ENCODE results near the gene ABCA4. TPM values are rescaled to one million over a fixed set of nuclear protein-coding genes. Genes with fewer than 3 reads are reported as not detected.

Gene ABCA4
- total and polyA plus RNA-seq, 8 donors = 0.08 to 1.2 (median 0.37) TPM; not detected in 5

GRCh38 chr1:93980320-93981273 lies 140.4 kb downstream of the ABCA4 start:
- 82 to 93% (median 88%) methylated on average over 10 of the region's 10 CpGs for WGBS, 5 donors

GRCh38 chr1:93979718-93980319 lies 141.1 kb downstream of the ABCA4 start:
- Histone ChIP-seq H3K27ac (peak overlapping the region; percentile 2 to 67 (median 63)), H3K4me1 (peaks cover 7 to 19% (median 14%) of the 10 kb centered on the region in 4 donors), H3K9me3 (no peaks in the 10 kb centered on the region), H3K36me3 (no peaks in the 10 kb centered on the region), H3K27me3 (no peaks in the 10 kb centered on the region), H3K4me3 (no peak overlapping the region)
- WGBS, 5 donors = 27 to 45% (median 36%) methylated on average over 4 of the region's 4 CpGs
- DNase-seq = peak in 1 of 2 donors; percentile 85
- TF ChIP-seq EP300 (IDR thresholded peaks at IDR 0.05) = no peak
- TF ChIP-seq POLR2A (IDR thresholded peaks at IDR 0.05) = no peak
- peak; percentile 38 to 70 (median 64) for TF ChIP-seq POLR2AphosphoS5 (IDR thresholded peaks at IDR 0.05)
- no peak for TF ChIP-seq CTCF (IDR thresholded peaks at IDR 0.05)
- intact Hi-C loops (cut with DNase I; ENCODE audit: low total_unique reads) = no loop called here

More at GRCh38 chr1:93980320-93981273, 140.4 kb downstream of the ABCA4 start:
- TF ChIP-seq EP300 (IDR thresholded peaks at IDR 0.05) (no peak), CTCF (IDR thresholded peaks at IDR 0.05) (peak in 1 of 7 experiments; percentile 5)
- H3K4me1 ChIP-seq = peaks cover 7 to 19% (median 14%) of the 10 kb centered on the region in 4 donors
- peak in 1 of 2 donors; percentile 51 for DNase-seq
- no peaks in the 10 kb centered on the region for H3K27me3 ChIP-seq
- intact Hi-C loops (cut with DNase I; ENCODE audit: low total_unique reads) = no loop called here
- H3K36me3 ChIP-seq = no peaks in the 10 kb centered on the region
- no peak overlapping the region for H3K4me3 ChIP-seq
- peak overlapping the region; percentile 2 to 67 (median 63) for H3K27ac ChIP-seq
- H3K9me3 ChIP-seq = no peaks in the 10 kb centered on the region

GRCh38 chr1:93979040-93979717 lies 141.8 kb downstream of the ABCA4 start:
- Histone ChIP-seq H3K27me3 (no peaks in the 10 kb centered on the region), H3K9me3 (no peaks in the 10 kb centered on the region), H3K27ac (peak overlapping the region; percentile 6 to 67 (median 40)), H3K4me1 (peaks cover 7 to 19% (median 14%) of the 10 kb centered on the region in 4 donors), H3K4me3 (no peak overlapping the region), H3K36me3 (no peaks in the 10 kb centered on the region)
- WGBS, 5 donors = 69 to 85% (median 79%) methylated on average over 7 of the region's 7 CpGs
- no peak for DNase-seq
- intact Hi-C loops (cut with DNase I; ENCODE audit: low total_unique reads) = no loop called here
- TF ChIP-seq POLR2AphosphoS5 (IDR thresholded peaks at IDR 0.05) (no peak), POLR2A (IDR thresholded peaks at IDR 0.05) (no peak), EP300 (IDR thresholded peaks at IDR 0.05) (no peak), CTCF (IDR thresholded peaks at IDR 0.05) (no peak)

- no peaks in the 10 kb centered on the region for H3K27me3 ChIP-seq
- no peaks in the 10 kb centered on the region for H3K36me3 ChIP-seq
- peaks cover 7 to 19% (median 14%) of the 10 kb centered on the region in 4 donors for H3K4me1 ChIP-seq
- DNase-seq = no peak
- intact Hi-C loops (cut with DNase I; ENCODE audit: low total_unique reads) = no loop called here
- H3K9me3 ChIP-seq = no peaks in the 10 kb centered on the region
- H3K27ac ChIP-seq = no peak overlapping the region
- no peak for TF ChIP-seq POLR2A (IDR thresholded peaks at IDR 0.05)
- TF ChIP-seq POLR2AphosphoS5 (IDR thresholded peaks at IDR 0.05) = no peak
- TF ChIP-seq EP300 (IDR thresholded peaks at IDR 0.05) = no peak
- TF ChIP-seq CTCF (IDR thresholded peaks at IDR 0.05) = no peak
- 79 to 95% (median 86%) methylated on average over 1 of the region's 1 CpG for WGBS, 5 donors
- H3K4me3 ChIP-seq = no peak overlapping the region
Observed at GRCh38 chr1:93977598-93977945, 143.4 kb downstream of the ABCA4 start.

Data from stomach (tissue), 9 donors.